Ovary (tissue), 1 donor: ENCODE data around the gene FAM3D.

Source experiments
- EP300 ChIP-seq: sonication (generic); formaldehyde crosslinking; IDR thresholded peaks from one replicate; pipeline ENCODE4 v1.6.1; 2017; ENCODE audit warnings: antibody characterized with exemption
- POLR2A ChIP-seq: fragments of 450-650 bp; IDR thresholded peaks from one replicate; pipeline ENCODE4 v1.6.1; 2017; ENCODE audit warnings: antibody characterized with exemption, mild to moderate bottlenecking, moderate library complexity

GRCh38 chr3:58672880-58673279 lies 6.3 kb upstream of the FAM3D start:
- no peak for TF ChIP-seq EP300
- TF ChIP-seq POLR2A, result no peak
